Upper lobe of left lung (tissue), 6 donors: ENCODE data around the gene CXCR1. TPM values are rescaled to one million over a fixed set of nuclear protein-coding genes. Genes with fewer than 3 reads are reported as not detected.

Experiments
- ATAC-seq, 2 donors: fragments of 200-7000 bp; cut with Tn5 transposase; one replicate each; pipeline ENCODE4 v1.9.1; 2022; ENCODE audit warnings: mild to moderate bottlenecking in 2 of 2, moderate library complexity in 2 of 2; ENCODE audit not compliant: low FRiP score in 2 of 2
- DNase-seq, 2 donors: peaks; one replicate each; pipeline ENCODE4 v3.0.0-alpha.2; 2019 to 2020
- H3K27ac ChIP-seq, 4 donors: fragments of 200-600 bp; sonication (generic); one replicate each; pipeline ENCODE4 v1.5.1; 2016 to 2019
- H3K27me3 ChIP-seq, 4 donors: fragments of 200-600 bp; sonication (generic); one replicate each; pipeline ENCODE4 v1.5.1; 2017 to 2019
- H3K36me3 ChIP-seq, 4 donors: fragments of 200-600 bp; sonication (generic); one replicate each; pipeline ENCODE4 v1.5.1; 2016 to 2019
- H3K4me1 ChIP-seq, 4 donors: fragments of 200-600 bp; sonication (generic); one replicate each; pipeline ENCODE4 v1.5.1; 2018 to 2019
- H3K4me3 ChIP-seq, 4 donors: fragments of 200-600 bp; sonication (generic); one replicate each; pipeline ENCODE4 v1.5.1; 2017 to 2019; ENCODE audit warnings: mild to moderate bottlenecking in 2 of 4, moderate library complexity in 1 of 4
- H3K9me3 ChIP-seq, 4 donors: fragments of 200-600 bp; sonication (generic); one replicate each; pipeline ENCODE4 v1.5.1; 2018 to 2019
- EP300 ChIP-seq, 4 donors: sonication (generic); formaldehyde crosslinking; IDR thresholded peaks; one replicate each; pipeline ENCODE4 v1.5.1; 2017; ENCODE audit warnings: antibody characterized with exemption in 4 of 4, control low read depth in 2 of 4
- POLR2A ChIP-seq, 4 donors: fragments of 450-650 bp; IDR thresholded peaks; one replicate each; pipeline ENCODE4 v1.5.1; 2016 to 2017; ENCODE audit warnings: antibody characterized with exemption in 4 of 4, mild to moderate bottlenecking in 2 of 4
- POLR2AphosphoS5 ChIP-seq, 2 donors: sonication (generic); formaldehyde crosslinking; IDR thresholded peaks; one replicate each; pipeline ENCODE4 v1.5.1; 2017; ENCODE audit warnings: antibody characterized with exemption in 2 of 2
- WGBS, 2 donors: methylation state at CpG; one replicate each; pipeline ENCODE4 v1.1.5; 2017 to 2018; 5-methylcytosine and 5-hydroxymethylcytosine counted together
- total RNA-seq, 6 donors: library from RNA; depleted of rRNA in 4 of 6; stranded (reverse); fragments of >200 nt in 4 of 6; gene quantifications; one replicate each; pipeline versions ENCODE4 v1.1.0 to v1.2.1, GENCODE V29; 2016 to 2021
- TF ChIP-seq, protein P1 (sequence below), 6 experiments: fragments of 450-650 bp in 4 of 6; fragments of 200-600 bp in 2 of 6; sonication (generic) in 2 of 6; IDR thresholded peaks; one replicate each; pipeline ENCODE4 v1.5.1; 2016 to 2019; ENCODE audit warnings: antibody characterized with exemption in 6 of 6
- donor health status: DM: no; HTN: no; CAD: no; lungs with moderate emphysema.
- donor health status: DM: no; HTN: yes; CAD: no; lungs with severe emphysema.

Gene CXCR1
- 10 to 100 TPM in 2 of 6 donors, 1 to 10 TPM in 4; 1.3 to 17.2 (median 6.4) TPM for total RNA-seq

GRCh38 chr2:218166791-218167190 lies at the start of gene CXCR1:
Gene CXCR1 (minus strand): TSS chr2:218166962. CDS start chr2:218165211, 1,751 bp downstream.
- no peaks in the 10 kb centered on the region for H3K9me3 ChIP-seq
- H3K4me3 ChIP-seq = peak within 1 kb of the TSS in 2 of 4 donors; percentile 2 to 6
- H3K27me3 ChIP-seq = no peaks in the 10 kb centered on the region

DNA sequence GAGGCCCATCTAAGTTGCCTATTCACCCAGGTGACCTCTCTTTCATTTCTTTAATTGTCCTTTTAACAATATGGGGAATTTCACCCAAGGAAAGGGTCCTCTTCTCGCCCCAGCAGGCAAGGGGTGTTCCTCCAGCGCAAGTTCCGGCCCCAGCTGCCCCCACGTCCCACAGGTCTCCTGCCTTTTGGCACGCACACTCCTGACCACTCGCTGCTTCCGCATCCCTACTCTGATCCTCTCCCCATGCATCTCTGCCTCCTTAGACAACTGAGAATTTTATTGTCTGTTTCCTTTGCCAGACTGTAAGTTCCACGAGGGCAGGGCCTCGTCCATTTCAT lies 49.5 kb upstream of the CXCR1 start:
- TF ChIP-seq POLR2AphosphoS5 (IDR thresholded peaks at IDR 0.05) (no peak), POLR2A (IDR thresholded peaks at IDR 0.05) (no peak), EP300 (IDR thresholded peaks at IDR 0.05) (no peak)
- TF ChIP-seq, protein P1, sequence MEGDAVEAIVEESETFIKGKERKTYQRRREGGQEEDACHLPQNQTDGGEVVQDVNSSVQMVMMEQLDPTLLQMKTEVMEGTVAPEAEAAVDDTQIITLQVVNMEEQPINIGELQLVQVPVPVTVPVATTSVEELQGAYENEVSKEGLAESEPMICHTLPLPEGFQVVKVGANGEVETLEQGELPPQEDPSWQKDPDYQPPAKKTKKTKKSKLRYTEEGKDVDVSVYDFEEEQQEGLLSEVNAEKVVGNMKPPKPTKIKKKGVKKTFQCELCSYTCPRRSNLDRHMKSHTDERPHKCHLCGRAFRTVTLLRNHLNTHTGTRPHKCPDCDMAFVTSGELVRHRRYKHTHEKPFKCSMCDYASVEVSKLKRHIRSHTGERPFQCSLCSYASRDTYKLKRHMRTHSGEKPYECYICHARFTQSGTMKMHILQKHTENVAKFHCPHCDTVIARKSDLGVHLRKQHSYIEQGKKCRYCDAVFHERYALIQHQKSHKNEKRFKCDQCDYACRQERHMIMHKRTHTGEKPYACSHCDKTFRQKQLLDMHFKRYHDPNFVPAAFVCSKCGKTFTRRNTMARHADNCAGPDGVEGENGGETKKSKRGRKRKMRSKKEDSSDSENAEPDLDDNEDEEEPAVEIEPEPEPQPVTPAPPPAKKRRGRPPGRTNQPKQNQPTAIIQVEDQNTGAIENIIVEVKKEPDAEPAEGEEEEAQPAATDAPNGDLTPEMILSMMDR (IDR thresholded peaks at IDR 0.05) = no peak
- DNase-seq = peak in 1 of 2 donors; percentile 61
- peak in 1 of 2 donors; percentile 4 for ATAC-seq

More at GRCh38 chr2:218166791-218167190, at the start of gene CXCR1:
- WGBS, 2 donors = 49 to 62% methylated on average over 3 of the region's 3 CpGs
- Histone ChIP-seq H3K27ac (peak within 1 kb of the TSS in 2 of 4 donors; percentile 37 to 70), H3K4me1 (peaks cover 0 to 15% (median 0%) of the 10 kb centered on the region in 4 donors), H3K36me3 (no peaks in the 10 kb centered on the region)
- DNase-seq = peak in 1 of 2 donors; percentile 41
- TF ChIP-seq POLR2AphosphoS5 (IDR thresholded peaks at IDR 0.05) = peak in 1 of 2 donors; percentile 25
- no peak for TF ChIP-seq POLR2A (IDR thresholded peaks at IDR 0.05)
- ATAC-seq = peak; percentile 39 to 46

DNA sequence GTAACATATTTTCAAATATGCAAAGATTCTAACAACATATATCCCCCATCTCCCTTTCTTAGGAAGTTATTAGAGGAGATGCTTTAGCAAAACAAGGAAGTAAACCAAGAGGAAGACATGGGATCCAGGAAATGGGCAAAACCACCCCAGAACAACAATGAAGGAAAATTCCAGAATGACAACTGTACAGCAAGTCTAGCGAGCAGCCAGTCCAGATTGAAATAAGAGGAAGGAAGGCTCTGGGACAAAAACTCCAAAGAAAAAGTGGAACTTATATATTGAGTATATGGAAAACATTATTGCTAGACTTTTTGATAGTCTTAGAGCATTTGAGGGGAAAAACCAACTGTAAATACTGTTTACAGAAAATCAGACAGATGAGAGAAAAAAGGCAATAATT lies 47.4 kb upstream of the CXCR1 start:
- ATAC-seq (no peak), DNase-seq (no peak)
- H3K27ac ChIP-seq = no peak overlapping the region
- no peaks in the 10 kb centered on the region for H3K27me3 ChIP-seq
- H3K4me1 ChIP-seq = peaks cover 10 to 20% (median 15%) of the 10 kb centered on the region in 4 donors
- H3K9me3 ChIP-seq = no peaks in the 10 kb centered on the region
- TF ChIP-seq POLR2A (IDR thresholded peaks at IDR 0.05) = no peak
- TF ChIP-seq EP300 (IDR thresholded peaks at IDR 0.05) = no peak
- TF ChIP-seq POLR2AphosphoS5 (IDR thresholded peaks at IDR 0.05) = no peak
- TF ChIP-seq, protein P1 (IDR thresholded peaks at IDR 0.05) = no peak
- 61 to 64% methylated on average over 1 of the region's 1 CpG for WGBS, 2 donors
- no peaks in the 10 kb centered on the region for H3K36me3 ChIP-seq
- no peak overlapping the region for H3K4me3 ChIP-seq

More for the DNA sequence above, 49.5 kb upstream of the CXCR1 start:
- peak overlapping the region; percentile 95 to 100 (median 98) for H3K27ac ChIP-seq
- peaks cover 32 to 41% (median 37%) of the 10 kb centered on the region in 4 donors for H3K4me1 ChIP-seq
- H3K9me3 ChIP-seq = no peaks in the 10 kb centered on the region
- no peaks in the 10 kb centered on the region for H3K27me3 ChIP-seq
- no peaks in the 10 kb centered on the region for H3K36me3 ChIP-seq
- H3K4me3 ChIP-seq = peak overlapping the region; percentile 61 to 95 (median 74)
- 46 to 60% methylated on average over 9 of the region's 9 CpGs for WGBS, 2 donors

GRCh38 chr2:218209078-218209477 lies 42.3 kb upstream of the CXCR1 start:
- H3K4me3 ChIP-seq = no peak overlapping the region
- 95 to 97% methylated on average over 3 of the region's 3 CpGs for WGBS, 2 donors
- TF ChIP-seq EP300 (IDR thresholded peaks at IDR 0.05) (no peak), POLR2A (IDR thresholded peaks at IDR 0.05) (no peak), POLR2AphosphoS5 (IDR thresholded peaks at IDR 0.05) (no peak)
- TF ChIP-seq, protein P1 (IDR thresholded peaks at IDR 0.05) = no peak
- H3K9me3 ChIP-seq = no peaks in the 10 kb centered on the region
- ATAC-seq (no peak), DNase-seq (no peak)
- no peaks in the 10 kb centered on the region for H3K36me3 ChIP-seq
- no peaks in the 10 kb centered on the region for H3K27me3 ChIP-seq
- H3K4me1 ChIP-seq = no peaks in the 10 kb centered on the region
- H3K27ac ChIP-seq = no peak overlapping the region

GRCh38 chr2:218202266-218202665 lies 35.5 kb upstream of the CXCR1 start:
- DNase-seq = no peak
- 85 to 87% methylated on average over 3 of the region's 3 CpGs for WGBS, 2 donors
- no peaks in the 10 kb centered on the region for H3K9me3 ChIP-seq
- TF ChIP-seq POLR2AphosphoS5 (IDR thresholded peaks at IDR 0.05) (no peak), POLR2A (IDR thresholded peaks at IDR 0.05) (no peak), EP300 (IDR thresholded peaks at IDR 0.05) (no peak)
- TF ChIP-seq, protein P1 (IDR thresholded peaks at IDR 0.05) = no peak
- H3K27ac ChIP-seq = no peak overlapping the region
- no peaks in the 10 kb centered on the region for H3K27me3 ChIP-seq
- no peaks in the 10 kb centered on the region for H3K4me1 ChIP-seq
- no peak for ATAC-seq
- no peaks in the 10 kb centered on the region for H3K36me3 ChIP-seq
- no peak overlapping the region for H3K4me3 ChIP-seq
